Activated CD4-positive, alpha-beta memory T cell treated with anti-CD3 and anti-CD28 coated beads for 36 hours (primary cell): ENCODE measurements around the gene PAX5. TPM values are rescaled to one million over a fixed set of nuclear protein-coding genes. Genes with fewer than 3 reads are reported as not detected.
"Not testable (repeated sequence)": the region's sequence is repeated elsewhere in the genome, so short reads cannot be mapped to it uniquely, and the experiment has no call there.

Experiments used
- CTCF ChIA-PET: fragments of 350-600 bp; sonication (Branson Sonifier 250); formaldehyde crosslinking; loops from one replicate; lab custom pipeline; 2021; ENCODE audit warnings: antibody characterized with exemption, inconsistent platforms; lab: Charles Lee
- POLR2A ChIA-PET: fragments of 350-600 bp; sonication (Branson Sonifier 250); formaldehyde crosslinking; loops from one replicate; lab custom pipeline; 2021; ENCODE audit warnings: antibody characterized with exemption; lab: Charles Lee
- DNase-seq: peaks from one replicate; pipeline ENCODE4 v3.0.0-alpha.2; 2020
- H3K27ac Mint-ChIP-seq: one replicate; pipeline ENCODE4 v1.8.0; 2021; ENCODE audit warnings: mixed read lengths
- H3K27me3 Mint-ChIP-seq: one replicate; pipeline ENCODE4 v1.8.0; 2021; ENCODE audit warnings: mixed read lengths
- H3K36me3 Mint-ChIP-seq: one replicate; pipeline ENCODE4 v1.8.0; 2021; ENCODE audit warnings: mixed read lengths
- H3K4me1 Mint-ChIP-seq: one replicate; pipeline ENCODE4 v1.8.0; 2021; ENCODE audit warnings: low read depth, mixed read lengths
- H3K4me3 Mint-ChIP-seq: one replicate; pipeline ENCODE4 v1.8.0; 2021; ENCODE audit warnings: mild to moderate bottlenecking, mixed read lengths
- H3K9me3 Mint-ChIP-seq: one replicate; pipeline ENCODE4 v1.8.0; 2021; ENCODE audit warnings: mixed read lengths
- intact Hi-C: fragments of 100-400 bp; cut with micrococcal nuclease; formaldehyde crosslinking; loops from one replicate; pipeline ENCODE4 v1.15.1; 2023
- total RNA-seq, 2 experiments: library from RNA; stranded (reverse); gene quantifications; one replicate each; pipeline ENCODE4 v1.2.3, GENCODE V29; 2021

PAX5 gene
- total RNA-seq, 2 experiments from 2014 or later: 0.12 to 0.15 TPM

DNA sequence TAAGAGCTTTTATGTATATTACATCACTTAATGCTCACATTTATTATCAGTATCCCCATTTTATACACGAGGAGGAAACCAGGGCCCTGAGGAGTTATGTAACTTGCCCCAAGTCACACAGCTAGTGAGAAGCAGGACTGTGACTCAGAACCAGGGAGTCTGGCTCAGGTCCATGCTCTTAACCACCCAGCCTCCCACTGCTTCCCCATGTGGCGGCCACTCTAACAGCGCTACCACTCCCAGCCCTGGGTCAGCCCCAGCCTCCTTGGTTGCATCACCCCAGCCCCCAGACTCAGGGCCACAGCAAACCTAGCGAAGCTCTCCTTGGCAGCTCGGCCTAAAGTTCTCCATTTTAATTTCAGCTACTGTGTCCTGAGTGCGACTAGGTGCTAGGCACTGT, 159.1 kb downstream of the PAX5 start:
- POLR2A ChIA-PET: no interaction called here

GRCh38 chr9:36874261-36874660, 159.8 kb downstream of the PAX5 start:
- ChIA-PET CTCF (interaction anchor here (0.8 to 6.1 kb wide), 14 partner anchors 11 to 515 kb away, joined by 3 to 138 read pairs (median 7); no protein-coding TSS in a partner anchor), POLR2A (no interaction called here)
- no peak for DNase-seq
- H3K27me3 Mint-ChIP-seq: no peaks in the 10 kb centered on the region
- H3K4me3 Mint-ChIP-seq: no peak overlapping the region
- H3K9me3 Mint-ChIP-seq: no peaks in the 10 kb centered on the region
- no peak overlapping the region for H3K27ac Mint-ChIP-seq
- intact Hi-C loops: loop anchor here (5.0 to 10.0 kb wide), 2 partner anchors 431 to 518 kb away; no protein-coding TSS in a partner anchor
- no peaks in the 10 kb centered on the region for H3K4me1 Mint-ChIP-seq
- H3K36me3 Mint-ChIP-seq: no peaks in the 10 kb centered on the region

More for the DNA sequence above, 159.1 kb downstream of the PAX5 start:
- Mint-ChIP-seq H3K9me3 (no peaks in the 10 kb centered on the region), H3K4me3 (no peak overlapping the region), H3K27ac (no peak overlapping the region), H3K27me3 (no peaks in the 10 kb centered on the region), H3K4me1 (no peaks in the 10 kb centered on the region), H3K36me3 (no peaks in the 10 kb centered on the region)
- intact Hi-C loops: loop anchor here (5.0 to 10.0 kb wide), 2 partner anchors 430 to 517 kb away; no protein-coding TSS in a partner anchor
- CTCF ChIA-PET: interaction anchor here (0.9 to 6.1 kb wide), 7 partner anchors 10 to 455 kb away, joined by 3 to 138 read pairs (median 4); no protein-coding TSS in a partner anchor
- no peak for DNase-seq

GRCh38 chr9:36873247-36873875, 160.7 kb downstream of the PAX5 start:
- POLR2A ChIA-PET: interaction anchor here (0.7 kb wide), 1 partner anchor 119 kb away, joined by 4 read pairs; no protein-coding TSS in a partner anchor
- no peak overlapping the region for H3K27ac Mint-ChIP-seq
- no peaks in the 10 kb centered on the region for H3K4me1 Mint-ChIP-seq

GRCh38 chr9:36872641-36873040, 161.4 kb downstream of the PAX5 start:
- ChIA-PET CTCF (interaction anchor here (0.6 to 6.1 kb wide), 54 partner anchors 10 to 722 kb away, joined by 3 to 138 read pairs (median 4); partner anchors contain the start of gene ZCCHC7), POLR2A (no interaction called here)
- H3K4me1 Mint-ChIP-seq: no peaks in the 10 kb centered on the region
- H3K4me3 Mint-ChIP-seq: no peak overlapping the region
- no peak for DNase-seq
- H3K27me3 Mint-ChIP-seq: peaks cover 7% of the 10 kb centered on the region
- no peaks in the 10 kb centered on the region for H3K36me3 Mint-ChIP-seq
- intact Hi-C loops: loop anchor here (1.0 to 10.0 kb wide), 3 partner anchors 119 to 520 kb away; no protein-coding TSS in a partner anchor
- no peak overlapping the region for H3K27ac Mint-ChIP-seq
- no peaks in the 10 kb centered on the region for H3K9me3 Mint-ChIP-seq

More at GRCh38 chr9:36873247-36873875, 160.7 kb downstream of the PAX5 start:
- intact Hi-C loops: loop anchor here (1.0 to 10.0 kb wide), 3 partner anchors 118 to 519 kb away; no protein-coding TSS in a partner anchor
- peak; percentile 81 for DNase-seq
- no peak overlapping the region for H3K4me3 Mint-ChIP-seq
- H3K27me3 Mint-ChIP-seq: peaks cover under 1% of the 10 kb centered on the region
- H3K9me3 Mint-ChIP-seq: no peaks in the 10 kb centered on the region
- no peaks in the 10 kb centered on the region for H3K36me3 Mint-ChIP-seq
- CTCF ChIA-PET: interaction anchor here (0.6 to 6.1 kb wide), 56 partner anchors 9 to 721 kb away, joined by 3 to 138 read pairs (median 4); partner anchors contain the start of gene ZCCHC7

GRCh38 chr9:36871606-36872005, 162.5 kb downstream of the PAX5 start:
- DNase-seq: no peak
- intact Hi-C loops: loop anchor here (5.0 to 10.0 kb wide), 2 partner anchors 433 to 521 kb away; no protein-coding TSS in a partner anchor
- Mint-ChIP-seq H3K4me1 (no peaks in the 10 kb centered on the region), H3K9me3 (no peaks in the 10 kb centered on the region), H3K4me3 (no peak overlapping the region), H3K27ac (no peak overlapping the region), H3K36me3 (no peaks in the 10 kb centered on the region), H3K27me3 (peaks cover 11% of the 10 kb centered on the region)
- CTCF ChIA-PET: interaction anchor here (4.1 to 6.1 kb wide), 2 partner anchors 14 to 120 kb away, joined by 15 to 138 read pairs; no protein-coding TSS in a partner anchor
- POLR2A ChIA-PET: no interaction called here

GRCh38 chr9:36870960-36871359, 163.1 kb downstream of the PAX5 start:
- no peaks in the 10 kb centered on the region for H3K36me3 Mint-ChIP-seq
- H3K27ac Mint-ChIP-seq: no peak overlapping the region
- no peaks in the 10 kb centered on the region for H3K4me1 Mint-ChIP-seq
- POLR2A ChIA-PET: no interaction called here
- CTCF ChIA-PET: interaction anchor here (1.2 kb wide), 1 partner anchor 34 kb away, joined by 3 read pairs; no protein-coding TSS in a partner anchor
- intact Hi-C loops: loop anchor here (5.0 to 10.0 kb wide), 2 partner anchors 434 to 521 kb away; no protein-coding TSS in a partner anchor
- no peak for DNase-seq
- no peaks in the 10 kb centered on the region for H3K9me3 Mint-ChIP-seq
- H3K4me3 Mint-ChIP-seq: no peak overlapping the region
- peaks cover 11% of the 10 kb centered on the region for H3K27me3 Mint-ChIP-seq

- H3K4me1 Mint-ChIP-seq, H3K36me3 Mint-ChIP-seq, H3K4me3 Mint-ChIP-seq, DNase-seq, POLR2A ChIA-PET, H3K9me3 Mint-ChIP-seq, H3K27ac Mint-ChIP-seq: not testable (repeated sequence)
- intact Hi-C loops: loop anchor here (5.0 to 10.0 kb wide), 2 partner anchors 435 to 523 kb away; no protein-coding TSS in a partner anchor
- CTCF ChIA-PET: interaction anchor here (1.2 to 1.5 kb wide), 2 partner anchors 15 to 35 kb away, joined by 3 read pairs; no protein-coding TSS in a partner anchor
- H3K27me3 Mint-ChIP-seq: peaks cover 11% of the 10 kb centered on the region
Observed at GRCh38 chr9:36869605-36870004, 164.5 kb downstream of the PAX5 start.

- Mint-ChIP-seq H3K27me3 (peaks cover 11% of the 10 kb centered on the region), H3K36me3 (no peaks in the 10 kb centered on the region), H3K4me3 (no peak overlapping the region), H3K4me1 (no peaks in the 10 kb centered on the region), H3K9me3 (no peaks in the 10 kb centered on the region), H3K27ac (no peak overlapping the region)
- CTCF ChIA-PET: interaction anchor here (0.9 to 1.5 kb wide), 2 partner anchors 16 to 126 kb away, joined by 3 read pairs; no protein-coding TSS in a partner anchor
- DNase-seq: no peak
- intact Hi-C loops: no loop called here
- POLR2A ChIA-PET: no interaction called here
Observed at GRCh38 chr9:36868586-36869282, 165.3 kb downstream of the PAX5 start.

DNA sequence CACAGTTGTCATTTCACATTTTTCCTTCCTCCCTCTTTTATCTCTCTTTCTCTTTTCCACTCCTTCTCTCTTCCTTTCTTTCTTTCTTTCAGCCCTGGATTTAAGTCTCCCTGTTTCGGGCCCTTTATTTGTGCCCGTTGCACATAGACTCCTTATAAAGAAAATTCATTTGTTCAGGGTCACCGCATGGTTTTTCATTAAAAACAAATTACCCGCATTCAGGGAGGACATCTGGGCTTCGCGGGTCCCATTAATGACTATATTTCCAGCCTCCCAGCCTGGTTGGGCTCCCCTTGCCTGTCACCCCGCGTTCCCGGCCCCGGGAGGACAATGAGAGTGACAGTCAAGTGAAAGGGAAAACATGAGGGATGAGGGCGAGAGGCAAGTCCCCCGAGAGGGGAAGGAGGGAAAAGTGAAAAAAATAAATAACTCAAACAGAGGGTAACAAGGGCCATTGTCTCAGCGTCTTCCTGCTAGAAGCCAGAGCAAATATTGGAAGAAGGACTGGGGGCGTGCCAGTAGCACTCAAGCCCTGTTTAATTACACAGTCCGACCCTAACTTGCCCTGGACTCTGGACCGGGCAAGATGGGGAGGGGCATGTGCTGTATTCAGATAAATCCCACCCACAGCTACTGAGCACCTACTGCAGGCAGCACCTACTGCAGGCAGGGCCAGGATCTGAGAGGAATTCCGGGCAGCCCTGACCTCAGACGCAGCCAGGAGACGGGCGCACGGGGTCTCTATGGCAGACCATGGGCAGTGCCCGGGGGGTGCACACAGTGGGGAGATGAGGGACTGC, 166.2 kb downstream of the PAX5 start:
- Mint-ChIP-seq H3K4me3 (no peak overlapping the region), H3K4me1 (no peaks in the 10 kb centered on the region), H3K27ac (no peak overlapping the region), H3K9me3 (no peaks in the 10 kb centered on the region), H3K27me3 (peaks cover 11% of the 10 kb centered on the region), H3K36me3 (no peaks in the 10 kb centered on the region)
- CTCF ChIA-PET: no interaction called here
- POLR2A ChIA-PET: no interaction called here
- intact Hi-C loops: no loop called here
- DNase-seq: no peak

- ChIA-PET CTCF (interaction anchor here (1.1 kb wide), 1 partner anchor 110 kb away, joined by 4 read pairs; no protein-coding TSS in a partner anchor), POLR2A (no interaction called here)
- H3K4me1 Mint-ChIP-seq: no peaks in the 10 kb centered on the region
- no peak overlapping the region for H3K4me3 Mint-ChIP-seq
- H3K27me3 Mint-ChIP-seq: peaks cover 12% of the 10 kb centered on the region
- no peak for DNase-seq
- no peaks in the 10 kb centered on the region for H3K9me3 Mint-ChIP-seq
- H3K27ac Mint-ChIP-seq: no peak overlapping the region
- intact Hi-C loops: no loop called here
- no peaks in the 10 kb centered on the region for H3K36me3 Mint-ChIP-seq
Observed at GRCh38 chr9:36867241-36867640, 166.8 kb downstream of the PAX5 start.

GRCh38 chr9:36866840-36867239, 167.2 kb downstream of the PAX5 start:
- CTCF ChIA-PET: interaction anchor here (1.1 to 7.2 kb wide), 2 partner anchors 7 to 111 kb away, joined by 4 to 36 read pairs; no protein-coding TSS in a partner anchor

More at GRCh38 chr9:36866840-36867239, 167.2 kb downstream of the PAX5 start:
- POLR2A ChIA-PET: no interaction called here
- Mint-ChIP-seq H3K9me3 (no peaks in the 10 kb centered on the region), H3K27me3 (peaks cover 15% of the 10 kb centered on the region), H3K4me3 (no peak overlapping the region), H3K4me1 (no peaks in the 10 kb centered on the region), H3K27ac (no peak overlapping the region), H3K36me3 (no peaks in the 10 kb centered on the region)
- no peak for DNase-seq
- intact Hi-C loops: no loop called here
